GM19099 (cell line): ENCODE measurements around the gene SIK1.
"Not testable (repeated sequence)": the region's sequence is repeated elsewhere in the genome, so short reads cannot be mapped to it uniquely, and the experiment has no call there.

Experiments
- POLR2A ChIP-seq: IDR thresholded peaks from 3 replicates; pipeline ENCODE4 v1.6.1; 2011; ENCODE audit warnings: low read depth; ENCODE audit not compliant: insufficient read length; ENCODE audit errors: extremely low read depth

The SIK1 gene

GRCh38 chr21:43426404-43427241 lies at the start of gene SIK1:
Gene SIK1, minus strand, starts transcription at chr21:43427131. Its CDS starts 953 bp downstream, at chr21:43426178.
- TF ChIP-seq POLR2A: not testable (repeated sequence)

- TF ChIP-seq POLR2A: no peak
These were observed 40.9 kb upstream of the SIK1 start for GRCh38 chr21:43467785-43468184.

- no peak for TF ChIP-seq POLR2A
These were observed 50.5 kb downstream of the SIK1 start for GRCh38 chr21:43376478-43376882.

- no peak for TF ChIP-seq POLR2A
These were observed 51.0 kb downstream of the SIK1 start for GRCh38 chr21:43375837-43376477.

- TF ChIP-seq POLR2A: no peak
These were observed 51.7 kb downstream of the SIK1 start for GRCh38 chr21:43375006-43375836.

- TF ChIP-seq POLR2A: no peak
These were observed 52.6 kb downstream of the SIK1 start for GRCh38 chr21:43374228-43374885.

- no peak for TF ChIP-seq POLR2A
These were observed 53.3 kb downstream of the SIK1 start for GRCh38 chr21:43373362-43374227.

- no peak for TF ChIP-seq POLR2A
These were observed 54.1 kb downstream of the SIK1 start for GRCh38 chr21:43372663-43373361.

GRCh38 chr21:43371786-43372185 lies 55.1 kb downstream of the SIK1 start:
- TF ChIP-seq POLR2A: no peak

- TF ChIP-seq POLR2A: no peak
These were observed 55.9 kb downstream of the SIK1 start for GRCh38 chr21:43370888-43371570.

GRCh38 chr21:43370091-43370658 lies 56.8 kb downstream of the SIK1 start:
- no peak for TF ChIP-seq POLR2A

GRCh38 chr21:43369596-43370090 lies 57.3 kb downstream of the SIK1 start:
- no peak for TF ChIP-seq POLR2A
